ENCODE data around the gene VGLL4. TPM values are rescaled to one million over a fixed set of nuclear protein-coding genes. Genes with fewer than 3 reads are reported as not detected.

The VGLL4 gene
- total RNA-seq, 1 experiment from 2014 or later, result 42.1 TPM

- Histone ChIP-seq H3K79me1 (ENCODE audit: insufficient read depth, low read depth, low read length, poor library complexity, severe bottlenecking) (peaks cover 4% of the 10 kb centered on the region), H2AK5ac (ENCODE audit: insufficient read length, low read length) (no peak overlapping the region), H3K23ac (ENCODE audit: insufficient read length, low read depth, low read length) (no peak overlapping the region), H2BK15ac (ENCODE audit: low read depth, low read length) (no peak overlapping the region), H4K8ac (replicated peaks; ENCODE audit: insufficient read length, low read depth, low read length) (no peak overlapping the region), H4K5ac (ENCODE audit: insufficient read length, low read depth, low read length) (no peak overlapping the region), H3T11ph (ENCODE audit: low read length) (no peak overlapping the region), H3K4me2 (ENCODE audit: insufficient read depth, insufficient read length, low read length) (peak overlapping the region; percentile 89), H2BK120ac (ENCODE audit: low read depth, low read length, poor library complexity, severe bottlenecking) (no peak overlapping the region), H3K27me3 (ENCODE audit: insufficient read depth, low read length) (no peaks in the 10 kb centered on the region), H3K18ac (ENCODE audit: insufficient read length, low read depth, low read length) (no peak overlapping the region), H2BK12ac (ENCODE audit: insufficient read length, low read depth, low read length) (no peak overlapping the region), H2BK5ac (ENCODE audit: insufficient read length, low read length) (no peak overlapping the region), H3K56ac (ENCODE audit: insufficient read length, low read depth, low read length) (no peak overlapping the region), H4K20me1 (ENCODE audit: control insufficient read depth, insufficient read depth, insufficient read length) (no peaks in the 10 kb centered on the region), H3K27ac (ENCODE audit: insufficient read length, low read depth, low read length) (peak overlapping the region; percentile 0), H2BK20ac (ENCODE audit: low read depth, low read length, poor library complexity, severe bottlenecking) (no peak overlapping the region), H3K14ac (ENCODE audit: insufficient read depth, low read length) (no peak overlapping the region), H3K79me2 (ENCODE audit: insufficient read depth, low read length) (peaks cover 24% of the 10 kb centered on the region; the same call in 1 of the 2 replicates), H3K4me1 (ENCODE audit: insufficient read depth, low read length) (peaks cover 13% of the 10 kb centered on the region; the same call in 1 of the 2 replicates), H3K23me2 (ENCODE audit: insufficient read length, low read depth, low read length, poor library complexity, severe bottlenecking) (peaks cover 16% of the 10 kb centered on the region), H3K9me3 (ENCODE audit: control insufficient read depth, low read depth, low read length) (no peaks in the 10 kb centered on the region), H3K9ac (ENCODE audit: extremely low read depth, insufficient read length, low read length) (peak overlapping the region; percentile 85), H2AFZ (ENCODE audit: low read length) (no peak overlapping the region), H4K91ac (ENCODE audit: insufficient read length, low read depth, low read length) (no peak overlapping the region), H3K4ac (ENCODE audit: low read depth, low read length) (no peak overlapping the region)
- peaks cover 42 to 54% of the 10 kb centered on the region in 2 experiments for H3K4me1 Mint-ChIP-seq
- peak overlapping the region; percentile 88 to 96 for H3K4me3 Mint-ChIP-seq
- WGBS (ENCODE audit: extremely low coverage, insufficient read length, low lambda C conversion rate), result no CpG with 5 or more reads among the region's 13 CpGs
- H3K27ac Mint-ChIP-seq, result peak overlapping the region; percentile 93 to 99 (median 95)
- no peak for TF ChIP-seq CTCF (conservative IDR thresholded peaks at IDR 0.05)
- H3K36me3 Mint-ChIP-seq (ENCODE audit: insufficient read depth in 1 of 3, low read depth in 3 of 3), result no peaks in the 10 kb centered on the region; a peak in 2 of 7 replicates
- no peaks in the 10 kb centered on the region for H3K27me3 Mint-ChIP-seq (ENCODE audit: low read depth)
- DNase-seq, result no peak
- no peaks in the 10 kb centered on the region for H3K9me3 Mint-ChIP-seq
Observed at GRCh38 chr3:11641683-11642430, 1.9 kb downstream of the VGLL4 start.

Measured in H9 (cell line).